IMR-90 (cell line): ENCODE measurements around the gene BTBD6. TPM values are rescaled to one million over a fixed set of nuclear protein-coding genes. Genes with fewer than 3 reads are reported as not detected.

Source experiments
- ATAC-seq: fragments of 200-7000 bp; cut with Tn5 transposase; 2 replicates; pipeline ENCODE4 v1.9.1; 2020; ENCODE audit warnings: low read depth, mild to moderate bottlenecking, moderate library complexity
- BruUV-seq: library from RNA; stranded (reverse); fragments of 400-500 nt; replicated peaks from 2 replicates; lab custom pipeline; 2021; lab: Mats Ljungman, UMichigan
- CTCF ChIA-PET: fragments of 300-600 bp; formaldehyde crosslinking; extraction: SDS; loops from one replicate; lab custom pipeline; 2021; ENCODE audit warnings: antibody characterized with exemption; lab: Yijun Ruan, JAX
- POLR2A ChIA-PET: fragments of 300-600 bp; sonication (Branson Sonifier 250); formaldehyde crosslinking; loops from one replicate; lab custom pipeline; 2022; ENCODE audit warnings: antibody characterized with exemption; ENCODE audit not compliant: unreplicated experiment; lab: Charles Lee
- DNase-seq: peaks from one replicate; pipeline ENCODE4 v3.0.0; 2013
- H2AFZ ChIP-seq: replicated peaks from 2 replicates; pipeline ENCODE3; 2013; ENCODE audit warnings: low read length, mild to moderate bottlenecking; ENCODE audit not compliant: poor library complexity
- H2AK5ac ChIP-seq: 2 replicates; pipeline ENCODE4 v1.6.1; 2013; ENCODE audit warnings: low read depth, low read length, inconsistent platforms
- H2AK9ac ChIP-seq: replicated peaks from 2 replicates; pipeline ENCODE3; 2013; ENCODE audit warnings: mild to moderate bottlenecking, low read depth, low read length, moderate library complexity; ENCODE audit not compliant: poor library complexity
- H2BK120ac ChIP-seq: 2 replicates; pipeline ENCODE4 v1.6.1; 2013; ENCODE audit warnings: low read depth, low read length, inconsistent platforms
- H2BK15ac ChIP-seq: 3 replicates; pipeline ENCODE4 v1.6.1; 2013; ENCODE audit warnings: low read depth, low read length, inconsistent platforms
- H2BK20ac ChIP-seq: 2 replicates; pipeline ENCODE4 v1.6.1; 2013; ENCODE audit warnings: low read depth, mild to moderate bottlenecking, inconsistent platforms, low read length, moderate library complexity
- H2BK5ac ChIP-seq: 2 replicates; pipeline ENCODE4 v1.6.1; 2013; ENCODE audit warnings: mild to moderate bottlenecking, low read depth, low read length, inconsistent platforms; ENCODE audit not compliant: poor library complexity, severe bottlenecking
- H3K14ac ChIP-seq: replicated peaks from 2 replicates; pipeline ENCODE4 v1.6.1; 2013; ENCODE audit warnings: low read depth, low read length, inconsistent platforms
- H3K18ac ChIP-seq: 2 replicates; pipeline ENCODE4 v1.6.1; 2013; ENCODE audit warnings: low read depth, low read length, control low read depth
- H3K23ac ChIP-seq: 2 replicates; pipeline ENCODE4 v1.6.1; 2013; ENCODE audit warnings: low read depth, low read length, inconsistent platforms
- H3K27ac ChIP-seq: 2 replicates; pipeline ENCODE4 v1.5.1; 2013; ENCODE audit warnings: mild to moderate bottlenecking, control low read depth, low read length; ENCODE audit not compliant: insufficient read depth
- H3K27me3 ChIP-seq: 2 replicates; pipeline ENCODE4 v1.6.1; 2013; ENCODE audit warnings: low read length; ENCODE audit not compliant: control insufficient read depth, insufficient read depth
- H3K36me3 ChIP-seq: 2 replicates; pipeline ENCODE4 v1.6.1; 2013; ENCODE audit warnings: low read length, mixed read lengths; ENCODE audit not compliant: control insufficient read depth, insufficient read depth
- H3K4ac ChIP-seq: 2 replicates; pipeline ENCODE4 v1.6.1; 2013; ENCODE audit warnings: low read depth, low read length, inconsistent platforms
- H3K4me1 ChIP-seq: 2 replicates; pipeline ENCODE4 v1.6.1; 2013; ENCODE audit warnings: low read length, mixed read lengths; ENCODE audit not compliant: control insufficient read depth, insufficient read depth
- H3K4me2 ChIP-seq: 2 replicates; pipeline ENCODE4 v1.6.1; 2013; ENCODE audit warnings: low read depth, mild to moderate bottlenecking, control low read depth, low read length, moderate library complexity
- H3K4me3 ChIP-seq: 2 replicates; pipeline ENCODE4 v1.5.1; 2013; ENCODE audit warnings: low read depth, mild to moderate bottlenecking, control low read depth, low read length, moderate library complexity; ENCODE audit not compliant: insufficient read depth
- H3K56ac ChIP-seq: 2 replicates; pipeline ENCODE4 v1.6.1; 2013; ENCODE audit warnings: low read length, inconsistent platforms; ENCODE audit not compliant: insufficient read depth; ENCODE audit errors: extremely low read depth
- H3K79me1 ChIP-seq, 2 experiments: 2 replicates each; pipeline ENCODE4 v1.6.1; 2013; ENCODE audit warnings: low read length in 2 of 2, inconsistent platforms in 1 of 2, low read depth in 1 of 2
- H3K9ac ChIP-seq: 2 replicates; pipeline ENCODE4 v1.6.1; 2013; ENCODE audit warnings: low read depth, low read length, control low read depth
- H3K9me1 ChIP-seq: 2 replicates; pipeline ENCODE4 v1.6.1; 2013; ENCODE audit warnings: low read length, inconsistent platforms; ENCODE audit not compliant: insufficient read depth
- H3K9me3 ChIP-seq: 2 replicates; pipeline ENCODE4 v1.6.1; 2013; ENCODE audit warnings: low read length; ENCODE audit not compliant: control insufficient read depth, insufficient read depth
- H4K20me1 ChIP-seq: 2 replicates; pipeline ENCODE4 v1.6.1; 2013; ENCODE audit warnings: low read length, inconsistent platforms; ENCODE audit not compliant: insufficient read depth
- H4K5ac ChIP-seq: 2 replicates; pipeline ENCODE4 v1.6.1; 2013; ENCODE audit warnings: mild to moderate bottlenecking, low read depth, low read length, control low read depth
- H4K8ac ChIP-seq, 2 experiments: 2 replicates each; pipeline ENCODE4 v1.6.1; 2013; ENCODE audit warnings: low read depth in 2 of 2, low read length in 2 of 2, control low read depth in 1 of 2, inconsistent platforms in 1 of 2
- H4K91ac ChIP-seq: 2 replicates; pipeline ENCODE4 v1.6.1; 2013; ENCODE audit warnings: low read depth, low read length, inconsistent platforms; ENCODE audit not compliant: insufficient read depth
- BHLHE40 ChIP-seq: fragments of 150-350 bp; IDR thresholded peaks from 2 replicates; pipeline ENCODE4 v1.6.1; 2016; ENCODE audit warnings: mild to moderate bottlenecking, low read depth, low read length
- CEBPB ChIP-seq: IDR thresholded peaks from 2 replicates; pipeline ENCODE4 v1.6.1; 2012; ENCODE audit warnings: low read depth, low read length, improper control_type of control experiment
- CHD1 ChIP-seq: IDR thresholded peaks from 2 replicates; pipeline ENCODE4 v1.6.1; 2012; ENCODE audit warnings: low read depth, low read length, improper control_type of control experiment
- FOS ChIP-seq: fragments of 150-350 bp; IDR thresholded peaks from 2 replicates; pipeline ENCODE4 v1.6.1; 2016; ENCODE audit warnings: low read depth, low read length
- MAFK ChIP-seq: IDR thresholded peaks from 2 replicates; pipeline ENCODE4 v1.6.1; 2012; ENCODE audit warnings: low read depth, low read length, improper control_type of control experiment
- MAZ ChIP-seq: IDR thresholded peaks from 2 replicates; pipeline ENCODE4 v1.6.1; 2012; ENCODE audit warnings: low read depth, mild to moderate bottlenecking, low read length, improper control_type of control experiment, moderate library complexity, borderline replicate concordance
- MXI1 ChIP-seq: IDR thresholded peaks from 2 replicates; pipeline ENCODE4 v1.6.1; 2012; ENCODE audit warnings: low read depth, mild to moderate bottlenecking, low read length, moderate library complexity, borderline replicate concordance
- NFE2L2 ChIP-seq: fragments of 150-350 bp; IDR thresholded peaks from 2 replicates; pipeline ENCODE4 v1.6.1; 2016; ENCODE audit warnings: low read depth, mild to moderate bottlenecking, low read length
- POLR2A ChIP-seq: IDR thresholded peaks from 2 replicates; pipeline ENCODE4 v1.6.1; 2012; ENCODE audit warnings: mild to moderate bottlenecking, low read depth, low read length
- RAD21 ChIP-seq: IDR thresholded peaks from 2 replicates; pipeline ENCODE4 v1.6.1; 2012; ENCODE audit warnings: low read length, improper control_type of control experiment
- RFX5 ChIP-seq: IDR thresholded peaks from 2 replicates; pipeline ENCODE4 v1.8.0; 2012; ENCODE audit warnings: low read depth, mild to moderate bottlenecking, low read length, moderate library complexity
- SMC3 ChIP-seq: fragments of 150-350 bp; IDR thresholded peaks from 2 replicates; pipeline ENCODE4 v1.6.1; 2016; ENCODE audit warnings: low read depth, mild to moderate bottlenecking, antibody characterized with exemption, low read length, moderate library complexity
- USF2 ChIP-seq: fragments of 150-350 bp; IDR thresholded peaks from 2 replicates; pipeline ENCODE4 v1.6.1; 2017; ENCODE audit warnings: mild to moderate bottlenecking, antibody characterized with exemption, low read length, low read depth
- WGBS, 2 experiments: methylation state at CpG; one replicate each; pipeline versions ENCODE4 v1.1.5 to v1.1.7; 2013; ENCODE audit warnings: missing lambda C conversion rate in 2 of 2; ENCODE audit not compliant: insufficient read length in 1 of 2; ENCODE audit errors: extremely low coverage in 2 of 2; 5-methylcytosine and 5-hydroxymethylcytosine counted together
- dilution Hi-C: fragments of 300-500 bp; cut with HindIII; formaldehyde crosslinking; loops from one replicate; pipeline ENCODE4 v1.14.3; 2018; ENCODE audit warnings: low sequenced_read_pairs; ENCODE audit not compliant: unreplicated experiment
- in situ Hi-C: fragments of 300-500 bp; cut with MboI; formaldehyde crosslinking; loops from 3 replicates; pipeline ENCODE4 v1.14.3; 2019; ENCODE audit warnings: low sequenced_read_pairs, inconsistent platforms, mixed read lengths
- intact Hi-C: fragments of 100-400 bp; cut with micrococcal nuclease; formaldehyde crosslinking; loops from 2 replicates; pipeline ENCODE4 v1.10.0; 2022
- polyA plus RNA-seq, 3 experiments: library from polyadenylated mRNA; depleted of rRNA; stranded (reverse); fragments of >200 nt; gene quantifications; 2 replicates each; pipeline ENCODE4 v1.2.3, GENCODE V29; 2012; ENCODE audit warnings: low replicate concordance in 1 of 3
- total RNA-seq: library from RNA; depleted of rRNA; stranded (reverse); fragments of >200 nt; gene quantifications from 2 replicates; pipeline ENCODE4 v1.2.3, GENCODE V29; 2012
- TF ChIP-seq, protein P1 (sequence below): conservative IDR thresholded peaks from 2 replicates; pipeline ENCODE4 v1.5.1; 2012; ENCODE audit warnings: mild to moderate bottlenecking, low read depth, low read length, improper control_type of control experiment
- TF ChIP-seq, protein P2 (sequence below): fragments of 150-350 bp; IDR thresholded peaks from 2 replicates; pipeline ENCODE4 v1.6.1; 2016; ENCODE audit warnings: low read depth, mild to moderate bottlenecking, low read length, moderate library complexity, borderline replicate concordance

Gene BTBD6
- total and polyA plus RNA-seq, 2 of the 4 experiments (the other 2 are of a cell fraction): 33.9 to 43.9 TPM

DNA sequence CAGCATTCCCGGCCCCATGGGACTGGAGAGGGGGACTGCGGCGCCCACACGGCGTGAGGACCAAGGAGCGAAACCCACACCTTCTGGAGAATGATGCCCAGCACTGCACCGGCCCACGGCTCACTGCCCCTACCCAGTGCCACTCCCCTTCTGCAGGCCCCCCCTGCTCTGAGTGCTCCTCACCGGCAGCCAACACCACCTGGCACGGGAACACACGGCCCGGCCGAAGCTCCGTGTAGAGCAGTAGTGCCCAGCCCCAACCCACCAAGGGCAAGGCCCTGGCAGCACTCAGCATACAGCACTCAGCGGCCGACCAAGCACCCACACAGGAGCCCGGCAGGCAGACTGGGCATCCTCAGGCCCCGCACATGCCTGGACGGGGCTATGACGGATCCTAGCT is 13.4 kb downstream of the BTBD6 start:
- H3K27ac ChIP-seq: no peak overlapping the region
- no peak for DNase-seq
- no peak for ATAC-seq
- no peak overlapping the region for H3K9ac ChIP-seq
- H3K9me3 ChIP-seq: no peaks in the 10 kb centered on the region
- H4K5ac ChIP-seq: no peak overlapping the region
- dilution Hi-C loops (no loop called here), intact Hi-C loops (no loop called here), in situ Hi-C loops (no loop called here)
- H3K56ac ChIP-seq: no peak overlapping the region
- H2BK120ac ChIP-seq: no peak overlapping the region
- 93% methylated on average over 3 of the region's 20 CpGs; no CpG with 5 or more reads in 1 of the 2 experiments for WGBS, 2 experiments
- H3K4me1 ChIP-seq: peaks cover 2% of the 10 kb centered on the region; the same call in 1 of the 2 replicates
- no peaks in the 10 kb centered on the region for H3K27me3 ChIP-seq
- H3K36me3 ChIP-seq: peaks cover 18% of the 10 kb centered on the region
- POLR2A ChIA-PET: no interaction called here
- no peak overlapping the region for H3K4me2 ChIP-seq
- no peak overlapping the region for H2BK15ac ChIP-seq
- CTCF ChIA-PET: no interaction called here
- no peak overlapping the region for H2BK5ac ChIP-seq
- peaks cover 8 to 17% of the 10 kb centered on the region in 2 experiments; a peak in 2 of 4 replicates for H3K79me1 ChIP-seq
- no peak overlapping the region for H3K4ac ChIP-seq
- H4K91ac ChIP-seq: no peak overlapping the region
- H3K14ac ChIP-seq: no peak overlapping the region
- no peak overlapping the region for H3K4me3 ChIP-seq
- no peak overlapping the region for H2AK9ac ChIP-seq
- TF ChIP-seq, protein P1, sequence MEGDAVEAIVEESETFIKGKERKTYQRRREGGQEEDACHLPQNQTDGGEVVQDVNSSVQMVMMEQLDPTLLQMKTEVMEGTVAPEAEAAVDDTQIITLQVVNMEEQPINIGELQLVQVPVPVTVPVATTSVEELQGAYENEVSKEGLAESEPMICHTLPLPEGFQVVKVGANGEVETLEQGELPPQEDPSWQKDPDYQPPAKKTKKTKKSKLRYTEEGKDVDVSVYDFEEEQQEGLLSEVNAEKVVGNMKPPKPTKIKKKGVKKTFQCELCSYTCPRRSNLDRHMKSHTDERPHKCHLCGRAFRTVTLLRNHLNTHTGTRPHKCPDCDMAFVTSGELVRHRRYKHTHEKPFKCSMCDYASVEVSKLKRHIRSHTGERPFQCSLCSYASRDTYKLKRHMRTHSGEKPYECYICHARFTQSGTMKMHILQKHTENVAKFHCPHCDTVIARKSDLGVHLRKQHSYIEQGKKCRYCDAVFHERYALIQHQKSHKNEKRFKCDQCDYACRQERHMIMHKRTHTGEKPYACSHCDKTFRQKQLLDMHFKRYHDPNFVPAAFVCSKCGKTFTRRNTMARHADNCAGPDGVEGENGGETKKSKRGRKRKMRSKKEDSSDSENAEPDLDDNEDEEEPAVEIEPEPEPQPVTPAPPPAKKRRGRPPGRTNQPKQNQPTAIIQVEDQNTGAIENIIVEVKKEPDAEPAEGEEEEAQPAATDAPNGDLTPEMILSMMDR: no peak
- TF ChIP-seq MAFK (no peak), MAZ (no peak), MXI1 (no peak), USF2 (no peak), FOS (no peak), RAD21 (no peak), SMC3 (no peak), NFE2L2 (no peak), POLR2A (no peak), BHLHE40 (no peak), CHD1 (no peak), CEBPB (no peak), RFX5 (no peak)
- TF ChIP-seq, protein P2, sequence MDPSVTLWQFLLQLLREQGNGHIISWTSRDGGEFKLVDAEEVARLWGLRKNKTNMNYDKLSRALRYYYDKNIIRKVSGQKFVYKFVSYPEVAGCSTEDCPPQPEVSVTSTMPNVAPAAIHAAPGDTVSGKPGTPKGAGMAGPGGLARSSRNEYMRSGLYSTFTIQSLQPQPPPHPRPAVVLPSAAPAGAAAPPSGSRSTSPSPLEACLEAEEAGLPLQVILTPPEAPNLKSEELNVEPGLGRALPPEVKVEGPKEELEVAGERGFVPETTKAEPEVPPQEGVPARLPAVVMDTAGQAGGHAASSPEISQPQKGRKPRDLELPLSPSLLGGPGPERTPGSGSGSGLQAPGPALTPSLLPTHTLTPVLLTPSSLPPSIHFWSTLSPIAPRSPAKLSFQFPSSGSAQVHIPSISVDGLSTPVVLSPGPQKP: no peak
- no peak overlapping the region for H3K18ac ChIP-seq
- H2AK5ac ChIP-seq: no peak overlapping the region
- 0 out of 2 replicates have a peak, but pooled peaks cover 4% of the 10 kb centered on the region for H3K9me1 ChIP-seq
- H4K20me1 ChIP-seq: no peaks in the 10 kb centered on the region; the same call in 1 of the 2 replicates
- H2AFZ ChIP-seq: no peak overlapping the region
- no TSS peak for BruUV-seq
- no peak overlapping the region for H4K8ac ChIP-seq
- H3K23ac ChIP-seq: no peak overlapping the region
- no peak overlapping the region for H2BK20ac ChIP-seq
